Glomerular endothelial cell (primary cell): ENCODE results near the gene ZNF518B. TPM values are rescaled to one million over a fixed set of nuclear protein-coding genes. Genes with fewer than 3 reads are reported as not detected.

ENCODE experiments used
- total RNA-seq: library from RNA; depleted of rRNA; stranded (reverse); fragments of >200 nt; gene quantifications from 2 replicates; pipeline ENCODE4 v1.2.3, GENCODE V29; 2015

Gene ZNF518B
- total RNA-seq, 1 donor from 2014 or later, result 26.4 TPM

Other genes starting within 250 kb of the ZNF518B start
- under 0.01 TPM in 1 of 2 replicates, not detected in the other for gene CLNK, start 227.3 kb upstream of the ZNF518B start, total RNA-seq